NCI-H2227 (cell line): ENCODE measurements around the gene LBHD2.
"Not testable (repeated sequence)": the region's sequence is repeated elsewhere in the genome, so short reads cannot be mapped to it uniquely, and the experiment has no call there.

Experiments
- DNase-seq: peaks from one replicate; lab custom pipeline; 2025; ENCODE audit not compliant: unreplicated experiment; lab: John Stamatoyannopoulos, UW

LBHD2 gene

DNA sequence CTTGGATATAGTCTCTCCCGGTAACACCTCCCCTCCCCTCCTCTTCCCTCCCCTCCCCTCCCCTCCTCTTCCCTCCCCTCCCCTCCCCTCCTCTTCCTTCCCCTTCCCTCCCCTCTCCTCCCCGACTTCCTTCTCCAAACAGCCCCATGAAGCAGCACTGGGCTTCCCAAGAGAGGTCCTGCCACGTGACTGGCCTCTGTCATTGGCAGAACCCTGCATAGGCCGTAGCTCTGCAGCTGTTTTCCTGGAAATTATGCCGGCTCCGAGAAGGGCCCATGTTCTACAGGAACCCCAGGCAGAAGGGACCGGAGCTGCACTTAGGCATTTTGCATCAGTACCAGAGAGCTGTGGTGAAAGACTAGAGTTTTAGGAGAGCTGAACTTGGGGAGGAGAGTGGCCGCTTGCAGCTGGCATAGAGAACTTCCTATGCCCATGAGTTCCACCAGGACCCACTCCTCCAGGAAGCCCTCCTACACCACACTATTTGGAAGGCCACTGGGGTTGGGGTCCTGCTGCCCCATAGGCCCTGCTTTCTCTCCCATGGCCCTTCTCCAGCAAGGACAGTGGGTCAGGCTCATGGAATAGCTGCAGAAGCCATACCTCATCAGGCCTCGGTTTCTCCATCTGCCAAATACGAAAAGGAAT is 34.1 kb downstream of the LBHD2 start:
- no peak for DNase-seq

GRCh38 chr14:103118663-103119404 is 34.8 kb downstream of the LBHD2 start:
- no peak for DNase-seq

- DNase-seq: not testable (repeated sequence)
Measured at GRCh38 chr14:103119527-103119926, 35.5 kb downstream of the LBHD2 start.

- DNase-seq: no peak
Measured at GRCh38 chr14:103121121-103121845, 37.3 kb downstream of the LBHD2 start.

- DNase-seq: peak; percentile 89
Measured at GRCh38 chr14:103121846-103122584, 38.0 kb downstream of the LBHD2 start.

DNA sequence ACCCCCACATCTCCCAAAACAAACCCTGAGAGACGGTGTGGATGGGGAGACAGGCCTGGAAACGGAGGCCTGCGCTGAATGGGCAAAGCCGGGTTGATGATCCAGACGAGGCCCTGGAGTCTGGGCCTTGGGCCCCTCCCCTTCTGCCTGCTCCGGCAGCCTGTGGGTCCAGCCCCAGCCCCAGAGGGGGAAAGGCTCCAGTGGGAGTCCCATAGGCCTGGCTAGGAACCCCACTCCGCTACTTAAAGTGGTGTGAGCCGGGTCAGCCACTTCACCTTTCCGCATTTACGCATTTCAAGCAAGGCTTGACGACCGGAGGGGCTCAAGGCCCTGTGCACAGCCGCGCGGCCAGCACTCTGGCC is 38.6 kb downstream of the LBHD2 start:
- no peak for DNase-seq

DNA sequence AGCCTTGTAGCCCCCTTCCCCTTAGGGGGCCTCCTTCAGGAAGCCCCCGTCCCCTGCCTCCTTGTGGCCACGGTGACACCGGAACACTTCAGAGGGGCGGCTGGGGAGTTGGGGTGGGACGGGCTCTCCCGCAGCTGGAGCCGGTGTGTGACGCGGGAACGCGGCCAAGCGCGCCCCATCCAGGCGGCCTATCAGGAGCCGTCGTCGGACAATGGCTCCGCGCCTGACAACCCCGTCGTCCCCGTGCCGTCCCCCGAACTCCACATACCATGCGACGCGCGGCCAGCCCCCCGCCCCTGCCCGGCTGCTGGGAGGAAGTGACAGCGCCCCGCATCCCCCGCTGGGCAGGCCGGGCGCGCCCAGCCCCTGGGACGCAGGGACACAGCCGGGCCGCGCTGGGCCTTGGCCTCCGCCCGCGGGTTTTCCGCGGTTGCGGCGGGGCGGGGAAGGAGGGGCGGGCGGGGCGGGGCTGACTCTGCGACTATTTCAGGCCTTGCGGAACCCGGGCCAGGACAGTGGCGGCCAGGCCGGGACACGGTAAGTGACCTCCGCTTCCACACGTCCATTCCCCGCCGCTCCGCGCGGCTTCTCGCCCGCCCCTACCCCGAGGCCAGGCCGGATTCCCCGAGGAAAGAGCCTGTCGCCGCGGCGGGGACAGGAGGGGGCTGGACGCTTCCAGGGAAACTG is 39.1 kb downstream of the LBHD2 start, which contains the start of gene TNFAIP2:
Gene TNFAIP2 (plus strand): TSS at position 515 of the 687 bp plus-strand sequence. CDS start 2,997 bp downstream, outside the sequence.
- no peak for DNase-seq

DNA sequence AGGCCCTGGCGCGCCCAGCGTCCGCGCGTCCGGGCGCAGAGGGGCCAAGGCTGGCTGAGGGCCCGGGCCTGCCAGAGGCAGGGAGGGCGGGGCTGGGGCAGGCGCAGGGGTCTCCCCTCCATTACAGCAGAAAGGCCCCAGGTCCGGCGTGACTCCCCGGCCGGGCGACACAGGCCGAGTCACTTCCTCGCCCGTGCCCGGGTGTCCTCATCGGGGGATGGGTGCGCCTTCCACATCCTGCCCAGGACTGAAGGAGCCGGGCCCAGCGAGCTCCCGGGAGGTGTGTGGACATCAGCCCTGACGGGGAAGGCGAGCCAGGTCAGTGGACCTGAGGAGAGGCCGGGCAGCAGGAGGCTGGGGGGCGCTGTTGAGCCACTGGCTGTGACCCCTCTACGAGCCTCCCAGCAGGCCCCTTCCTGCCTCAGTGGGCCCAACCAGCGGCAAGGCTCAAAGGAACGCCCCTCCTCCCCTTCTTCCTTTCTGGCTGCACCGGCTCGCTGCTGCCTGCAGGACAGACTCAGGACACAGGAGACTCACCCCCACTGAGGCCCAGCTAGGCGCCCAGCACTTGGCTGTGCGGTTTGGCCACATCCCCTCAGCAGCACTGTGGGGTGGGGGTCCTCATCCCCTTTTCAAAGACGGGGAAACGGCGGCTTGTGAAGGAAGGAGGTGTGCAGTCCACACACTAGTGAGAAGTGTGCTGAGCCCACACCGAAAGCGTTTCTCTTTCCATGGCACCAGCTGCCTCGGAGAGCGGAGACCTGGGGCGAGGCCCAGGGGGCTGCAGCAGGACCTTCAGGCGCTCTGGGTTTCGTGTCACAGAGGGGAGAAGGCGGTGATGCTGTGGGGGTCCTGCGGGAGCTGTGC is 39.9 kb downstream of the LBHD2 start:
- no peak for DNase-seq

DNA sequence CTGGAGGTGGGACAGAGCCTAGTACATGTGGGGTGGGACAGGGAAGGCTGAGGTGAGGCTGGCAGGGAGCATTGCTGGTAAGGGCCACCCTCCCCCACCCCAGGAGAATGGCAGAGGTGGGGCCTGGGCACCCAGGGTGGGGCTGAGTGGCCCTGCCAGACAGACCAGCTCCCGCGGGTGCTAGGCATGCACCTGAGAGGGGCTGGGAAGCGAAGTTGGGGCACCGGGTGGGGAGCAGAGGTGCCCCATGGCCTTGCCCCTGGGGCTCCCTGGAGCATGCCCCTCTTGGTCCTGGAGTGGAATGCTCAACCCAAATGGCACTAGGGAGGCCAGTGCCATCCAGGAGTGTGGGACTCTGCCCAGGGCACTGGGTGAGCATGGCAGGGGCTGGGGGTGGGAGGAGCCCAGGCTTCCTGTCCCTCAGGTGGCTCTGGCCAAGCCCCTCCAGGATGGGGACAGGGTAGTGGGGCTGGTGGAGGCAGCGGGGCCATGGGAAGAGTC is 40.5 kb downstream of the LBHD2 start:
- no peak for DNase-seq

DNA sequence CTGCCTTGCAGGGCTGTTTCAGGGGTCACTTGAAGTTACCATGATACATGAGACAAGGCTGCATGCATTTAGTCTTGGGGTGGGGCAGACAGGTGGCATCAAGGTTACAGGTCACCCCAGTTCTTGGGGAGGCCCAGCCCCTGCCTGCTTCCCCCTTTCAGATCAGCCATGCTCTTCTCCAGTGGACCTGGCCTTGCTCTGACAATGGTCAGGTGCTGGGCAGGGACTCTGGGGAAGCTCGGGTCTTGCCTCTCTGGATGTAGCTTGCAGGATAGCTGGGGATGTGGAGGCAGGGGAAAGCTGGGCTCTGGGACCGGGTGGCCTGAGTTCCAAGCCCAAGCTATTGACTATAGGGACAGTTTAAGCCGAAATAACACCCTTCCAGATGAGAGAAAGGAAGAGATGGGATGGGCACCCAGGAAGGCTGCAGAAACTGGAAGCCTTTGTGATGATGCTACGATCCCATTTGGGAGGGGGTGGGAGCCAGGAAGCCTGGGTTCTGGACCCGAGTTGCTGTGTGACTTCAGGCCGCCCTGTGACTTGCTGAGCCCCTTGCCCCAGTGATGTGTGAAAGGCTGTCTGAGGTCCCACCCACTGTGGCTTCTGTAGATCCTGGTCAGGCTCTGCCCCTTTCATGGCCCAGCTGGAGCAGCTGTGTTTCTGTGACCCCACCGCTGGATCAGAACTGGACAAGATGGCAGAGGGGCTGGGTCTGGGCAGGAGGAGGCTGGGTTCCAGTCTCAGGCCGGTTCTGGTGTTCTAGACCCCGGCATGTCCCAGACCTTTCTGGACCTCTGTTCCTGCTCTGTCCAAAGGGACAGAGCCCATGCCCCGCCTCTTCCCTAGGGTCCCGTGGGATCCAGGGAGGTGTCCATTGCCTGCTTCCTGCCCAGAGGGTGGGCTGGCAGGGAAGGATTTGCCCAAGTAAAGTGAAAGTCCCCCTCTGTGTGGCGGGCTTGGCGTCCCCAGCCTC is 41.4 kb downstream of the LBHD2 start:
- DNase-seq: no peak

DNA sequence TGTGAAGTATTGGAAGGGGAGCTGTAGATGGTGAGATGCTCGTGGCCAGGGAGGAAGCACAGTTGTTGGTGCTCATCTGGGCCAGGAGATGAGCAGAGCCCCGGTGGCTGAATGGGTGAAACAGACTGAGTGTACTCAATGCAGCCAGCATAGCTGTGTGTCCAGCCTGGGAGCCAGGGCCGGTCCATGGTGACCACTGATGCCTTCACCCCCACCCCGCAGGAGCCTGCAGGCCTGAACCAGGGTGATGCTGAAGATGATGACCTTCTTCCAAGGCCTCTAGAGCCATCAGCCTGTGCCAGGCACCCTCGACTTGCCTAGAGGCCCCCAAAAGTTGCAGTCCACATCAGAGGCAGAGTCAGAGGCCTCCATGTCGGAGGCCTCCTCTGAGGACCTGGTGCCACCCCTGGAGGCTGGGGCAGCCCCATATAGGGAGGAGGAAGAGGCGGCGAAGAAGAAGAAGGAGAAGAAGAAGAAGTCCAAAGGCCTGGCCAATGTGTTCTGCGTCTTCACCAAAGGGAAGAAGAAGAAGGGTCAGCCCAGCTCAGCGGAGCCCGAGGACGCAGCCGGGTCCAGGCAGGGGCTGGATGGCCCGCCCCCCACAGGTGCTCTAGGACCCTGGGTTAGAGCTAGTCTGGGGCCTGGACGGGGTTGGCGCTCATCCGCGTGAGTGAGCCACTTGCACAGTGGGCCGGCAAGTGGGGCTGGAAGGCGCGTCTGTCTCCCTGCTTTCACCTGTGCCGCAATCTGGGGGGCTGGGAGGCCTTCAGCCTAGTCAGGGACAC is 42.3 kb downstream of the LBHD2 start:
- no peak for DNase-seq

DNA sequence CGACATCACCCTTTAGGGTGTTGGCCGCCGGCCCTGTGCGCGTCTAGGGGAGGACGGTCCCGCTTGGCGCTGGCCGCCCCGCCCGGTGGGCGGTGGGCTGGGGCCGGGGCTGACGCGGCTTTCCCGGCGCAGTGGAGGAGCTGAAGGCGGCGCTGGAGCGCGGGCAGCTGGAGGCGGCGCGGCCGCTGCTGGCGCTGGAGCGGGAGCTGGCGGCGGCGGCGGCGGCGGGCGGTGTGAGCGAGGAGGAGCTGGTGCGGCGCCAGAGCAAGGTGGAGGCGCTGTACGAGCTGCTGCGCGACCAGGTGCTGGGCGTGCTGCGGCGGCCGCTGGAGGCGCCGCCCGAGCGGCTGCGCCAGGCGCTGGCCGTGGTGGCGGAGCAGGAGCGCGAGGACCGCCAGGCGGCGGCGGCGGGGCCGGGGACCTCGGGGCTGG is 42.9 kb downstream of the LBHD2 start:
- DNase-seq: peak; percentile 76

DNA sequence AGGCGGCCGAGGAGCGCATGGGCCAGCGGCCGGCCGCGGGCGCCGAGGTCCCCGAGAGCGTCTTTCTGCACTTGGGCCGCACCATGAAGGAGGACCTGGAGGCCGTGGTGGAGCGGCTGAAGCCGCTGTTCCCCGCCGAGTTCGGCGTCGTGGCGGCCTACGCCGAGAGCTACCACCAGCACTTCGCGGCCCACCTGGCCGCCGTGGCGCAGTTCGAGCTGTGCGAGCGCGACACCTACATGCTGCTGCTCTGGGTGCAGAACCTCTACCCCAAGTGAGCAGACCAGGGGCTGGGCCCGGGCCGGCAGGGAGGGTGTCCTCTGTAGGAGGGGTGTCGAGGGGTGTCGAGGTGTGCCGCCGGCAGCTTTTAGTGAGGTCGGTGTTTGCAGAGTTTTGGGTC is 43.3 kb downstream of the LBHD2 start:
- DNase-seq: no peak

DNA sequence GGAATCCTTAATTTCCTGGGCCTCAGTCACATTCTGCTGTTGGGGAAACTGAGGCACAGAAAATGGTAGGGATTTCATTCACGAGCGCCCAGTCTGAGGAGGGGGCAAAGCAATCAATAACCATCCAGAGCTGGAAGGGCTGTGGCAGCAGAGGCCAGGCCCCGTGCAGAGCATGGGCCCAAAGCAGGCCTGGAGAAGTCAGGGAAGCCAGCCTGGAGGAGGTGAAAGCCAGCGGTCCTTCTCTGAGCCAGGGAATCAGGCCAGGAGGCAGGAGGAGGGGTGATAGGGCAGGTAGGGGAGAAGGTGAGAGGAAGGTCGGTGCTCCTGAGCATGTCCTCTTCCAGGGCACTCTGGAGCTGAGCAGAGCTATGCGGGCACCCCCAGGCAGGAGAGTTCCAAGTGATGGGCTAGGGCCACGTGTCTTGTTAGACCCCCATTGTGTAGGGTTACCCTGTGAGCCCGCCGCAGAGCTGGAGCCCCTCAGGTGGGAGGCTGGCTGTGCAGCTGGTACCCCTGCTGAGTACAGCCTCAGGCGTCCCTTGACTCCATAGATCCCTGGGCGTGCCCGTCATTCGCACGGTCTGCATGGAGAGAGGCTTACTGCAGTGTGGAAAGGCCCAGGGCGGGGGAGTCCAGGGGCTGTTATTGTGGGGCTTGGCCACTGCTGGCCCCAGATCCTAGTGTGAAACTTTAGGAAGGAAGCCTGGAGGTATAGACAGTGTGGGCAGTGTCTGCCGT is 44.0 kb downstream of the LBHD2 start:
- DNase-seq: no peak

DNA sequence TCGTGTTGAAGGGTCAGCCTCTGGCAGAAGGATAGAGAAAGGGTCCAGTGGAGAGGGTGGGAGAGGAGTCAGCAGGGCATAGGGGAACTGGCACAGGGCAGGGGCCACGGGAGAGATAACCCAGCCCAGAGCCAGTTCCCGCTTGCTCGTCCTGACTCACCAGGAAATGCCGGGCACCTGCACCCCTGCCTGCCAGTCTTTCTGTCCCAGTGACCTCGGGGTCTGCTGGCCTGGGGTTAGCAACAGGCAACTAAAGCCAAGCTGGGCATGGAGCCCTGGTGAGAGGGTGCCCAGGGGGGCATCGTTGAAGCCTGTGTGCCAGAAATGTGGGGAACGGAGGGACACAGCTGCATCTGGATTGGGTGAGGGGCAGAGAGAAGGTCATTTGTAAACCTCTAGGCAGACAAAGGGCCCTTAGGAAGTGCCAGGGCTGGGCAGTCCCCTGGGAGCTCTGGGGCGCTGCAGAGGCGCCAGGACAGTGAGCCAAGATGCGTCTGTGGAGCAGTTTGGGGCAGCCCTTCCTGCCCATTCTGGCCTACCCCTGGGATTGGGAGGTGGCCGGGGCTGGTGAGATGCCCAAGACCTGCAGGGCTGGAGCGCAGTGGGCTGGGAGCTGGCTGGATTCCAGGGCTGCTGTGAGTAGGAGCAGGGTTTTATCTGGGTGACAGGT is 44.8 kb downstream of the LBHD2 start:
- no peak for DNase-seq

DNA sequence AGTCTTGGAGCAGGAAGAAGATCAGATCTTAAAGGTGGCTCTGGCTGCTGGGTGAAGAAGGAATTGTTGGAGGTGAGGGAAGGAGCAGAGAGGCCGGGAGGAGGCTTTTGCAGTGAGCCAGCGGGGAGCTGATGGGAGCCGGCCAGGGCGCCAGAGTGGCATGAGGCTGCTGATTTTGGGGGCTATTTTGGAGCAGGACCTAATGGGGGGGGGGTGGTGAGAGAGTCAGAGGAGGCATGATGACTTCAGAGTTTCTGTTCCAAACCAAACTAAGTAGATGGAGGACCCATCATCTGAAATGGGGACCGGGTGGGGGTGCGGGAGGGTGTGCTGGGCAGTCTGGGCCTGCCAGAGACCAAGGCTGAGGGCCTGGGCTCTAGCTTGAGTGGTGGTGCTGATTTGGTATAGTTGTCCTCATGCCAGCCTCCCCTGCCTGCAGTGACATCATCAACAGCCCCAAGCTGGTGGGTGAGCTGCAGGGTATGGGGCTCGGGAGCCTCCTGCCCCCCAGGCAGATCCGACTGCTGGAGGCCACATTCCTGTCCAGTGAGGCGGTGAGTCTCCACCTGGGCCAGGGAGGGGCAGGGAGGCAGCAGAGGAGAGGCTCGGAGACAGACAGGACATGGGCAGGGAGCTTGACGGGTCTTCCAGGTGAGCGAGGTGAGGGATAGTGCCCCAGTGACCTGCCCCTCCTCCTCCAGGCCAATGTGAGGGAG is 45.4 kb downstream of the LBHD2 start:
- no peak for DNase-seq
